GM12875 (cell line): ENCODE data around the gene AZIN2.
"Not testable (repeated sequence)": the region's sequence is repeated elsewhere in the genome, so short reads cannot be mapped to it uniquely, and the experiment has no call there.

Source experiments
- H3K4me3 ChIP-seq: one replicate; pipeline ENCODE4 v1.5.1; 2011; ENCODE audit warnings: low read depth, low read length, control low read depth
- TF ChIP-seq, protein P1 (sequence below): IDR thresholded peaks from 2 replicates; pipeline ENCODE4 v1.5.1; 2011; ENCODE audit warnings: low read depth, mild to moderate bottlenecking, control low read depth, inconsistent platforms, low read length, moderate library complexity, borderline replicate concordance; ENCODE audit not compliant: insufficient read depth

AZIN2 gene

DNA sequence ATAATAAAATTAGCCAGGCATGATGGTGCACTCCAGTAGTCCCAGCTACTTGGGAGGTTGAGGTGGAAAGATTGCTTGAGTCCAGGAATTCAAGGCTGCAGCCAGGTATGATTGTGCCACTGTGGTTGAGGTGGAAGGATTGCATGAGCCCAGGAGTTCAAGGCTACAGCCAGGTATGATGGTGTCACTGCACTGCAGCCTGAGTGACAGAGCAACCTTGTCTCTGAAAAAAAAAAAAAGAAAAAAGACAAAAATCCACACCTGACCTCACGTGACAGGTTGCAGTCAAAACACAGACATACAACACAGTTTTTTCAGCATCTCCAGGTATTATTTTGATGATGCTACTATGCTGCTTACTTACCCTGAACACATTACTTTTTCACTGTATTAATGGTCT, 39.9 kb upstream of the AZIN2 start:
- TF ChIP-seq, protein P1, sequence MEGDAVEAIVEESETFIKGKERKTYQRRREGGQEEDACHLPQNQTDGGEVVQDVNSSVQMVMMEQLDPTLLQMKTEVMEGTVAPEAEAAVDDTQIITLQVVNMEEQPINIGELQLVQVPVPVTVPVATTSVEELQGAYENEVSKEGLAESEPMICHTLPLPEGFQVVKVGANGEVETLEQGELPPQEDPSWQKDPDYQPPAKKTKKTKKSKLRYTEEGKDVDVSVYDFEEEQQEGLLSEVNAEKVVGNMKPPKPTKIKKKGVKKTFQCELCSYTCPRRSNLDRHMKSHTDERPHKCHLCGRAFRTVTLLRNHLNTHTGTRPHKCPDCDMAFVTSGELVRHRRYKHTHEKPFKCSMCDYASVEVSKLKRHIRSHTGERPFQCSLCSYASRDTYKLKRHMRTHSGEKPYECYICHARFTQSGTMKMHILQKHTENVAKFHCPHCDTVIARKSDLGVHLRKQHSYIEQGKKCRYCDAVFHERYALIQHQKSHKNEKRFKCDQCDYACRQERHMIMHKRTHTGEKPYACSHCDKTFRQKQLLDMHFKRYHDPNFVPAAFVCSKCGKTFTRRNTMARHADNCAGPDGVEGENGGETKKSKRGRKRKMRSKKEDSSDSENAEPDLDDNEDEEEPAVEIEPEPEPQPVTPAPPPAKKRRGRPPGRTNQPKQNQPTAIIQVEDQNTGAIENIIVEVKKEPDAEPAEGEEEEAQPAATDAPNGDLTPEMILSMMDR = no peak

DNA sequence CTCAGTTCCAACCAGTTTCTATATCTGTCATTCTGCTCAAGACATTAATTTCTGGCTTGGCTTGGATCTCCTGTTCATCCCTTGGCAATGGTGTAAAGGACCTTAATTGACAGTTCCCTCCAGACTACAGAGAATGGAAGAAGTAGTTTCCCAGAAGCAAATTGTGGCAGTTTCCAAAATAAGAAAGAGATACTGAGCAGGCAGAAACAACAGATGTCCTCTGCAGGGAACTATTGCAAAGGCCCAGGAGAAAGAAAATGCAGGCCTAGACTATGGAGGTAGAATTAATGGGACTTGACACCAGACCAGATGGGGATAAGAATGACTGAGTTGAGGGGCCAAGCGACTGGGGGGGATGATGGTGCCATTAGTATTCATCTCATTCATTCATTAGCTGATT, 38.1 kb upstream of the AZIN2 start:
- TF ChIP-seq, protein P1 = no peak
- no peak overlapping the region for H3K4me3 ChIP-seq

More for the DNA sequence above, 39.9 kb upstream of the AZIN2 start:
- H3K4me3 ChIP-seq = no peak overlapping the region

DNA sequence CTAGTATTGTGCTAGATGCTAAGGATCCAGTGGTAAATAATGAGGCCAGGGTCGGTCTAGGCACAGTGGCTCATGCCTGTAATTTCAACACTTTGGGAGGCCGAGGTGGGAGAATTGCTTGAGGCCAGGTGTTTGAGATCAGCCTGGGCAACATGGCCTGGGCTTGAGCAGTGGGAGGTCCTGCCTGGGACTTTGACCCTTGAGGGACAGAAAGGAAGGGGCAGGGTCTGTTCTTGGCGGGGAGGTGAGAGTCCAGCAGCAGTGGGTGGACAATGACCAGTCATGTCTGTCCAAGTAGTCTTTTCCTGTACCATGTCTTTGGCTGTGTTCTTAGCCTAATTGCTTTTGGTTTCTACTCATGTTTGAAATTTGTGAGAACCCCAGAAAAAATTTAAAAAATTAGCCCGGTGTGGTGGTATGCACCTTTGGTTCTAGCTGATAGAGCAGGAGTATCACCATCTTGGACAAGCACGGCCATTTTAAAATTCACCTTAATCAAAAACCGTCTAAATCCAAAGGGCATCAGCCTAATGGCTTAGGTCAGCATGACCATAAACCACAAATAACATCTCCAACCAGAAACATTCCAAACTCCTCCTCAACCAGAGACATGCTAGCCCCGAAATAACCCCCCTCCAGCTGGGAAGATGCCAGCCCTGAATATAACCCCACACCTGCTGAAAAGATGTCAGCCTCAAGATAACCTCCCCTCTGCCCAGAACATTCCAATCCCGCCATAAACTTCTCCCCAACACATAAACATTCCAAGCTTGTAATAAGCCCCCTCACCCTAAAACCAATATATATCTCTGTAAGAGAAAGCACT, 37.5 kb upstream of the AZIN2 start:
- TF ChIP-seq, protein P1 = no peak
- H3K4me3 ChIP-seq = no peak overlapping the region

DNA sequence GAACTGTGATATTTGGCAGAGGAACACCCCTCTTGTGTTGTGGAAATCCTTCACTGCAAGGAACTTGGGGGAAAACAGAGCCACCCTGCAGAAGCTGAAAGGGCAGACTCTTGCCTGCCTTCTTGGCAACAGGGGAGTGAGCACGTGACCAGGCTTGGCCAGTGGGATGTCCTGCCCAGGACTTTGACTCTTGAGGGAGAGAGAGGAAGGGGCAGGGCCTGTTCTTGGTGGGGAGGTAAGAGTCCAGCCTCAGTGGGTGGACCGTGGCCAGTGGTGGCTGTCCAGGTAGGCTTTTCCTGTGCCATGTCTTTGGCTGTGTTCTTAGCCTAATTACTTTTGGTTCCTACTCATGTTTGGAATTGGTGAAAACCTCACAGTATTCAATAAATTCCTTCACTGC, 35.7 kb upstream of the AZIN2 start:
- H3K4me3 ChIP-seq = no peak overlapping the region
- TF ChIP-seq, protein P1 = no peak

DNA sequence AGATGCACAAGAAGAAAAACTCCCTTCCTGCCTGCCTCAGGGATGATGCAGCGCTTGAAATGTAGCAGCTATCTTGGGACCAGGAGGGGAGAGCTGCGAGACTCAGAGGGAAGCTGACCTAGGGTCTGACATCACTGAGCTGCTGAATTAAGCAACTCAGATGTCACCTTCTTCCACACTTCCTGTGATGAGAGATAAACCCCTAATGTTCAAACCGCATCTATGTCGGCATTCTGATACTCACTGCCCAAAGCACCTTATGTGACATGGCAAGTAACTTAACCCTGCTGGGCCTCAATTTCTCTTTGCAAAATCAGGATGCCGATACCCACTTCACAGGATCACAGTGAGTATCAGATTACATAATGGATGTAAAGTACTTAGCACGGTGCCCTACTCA, 35.1 kb upstream of the AZIN2 start:
- TF ChIP-seq, protein P1 = no peak

DNA sequence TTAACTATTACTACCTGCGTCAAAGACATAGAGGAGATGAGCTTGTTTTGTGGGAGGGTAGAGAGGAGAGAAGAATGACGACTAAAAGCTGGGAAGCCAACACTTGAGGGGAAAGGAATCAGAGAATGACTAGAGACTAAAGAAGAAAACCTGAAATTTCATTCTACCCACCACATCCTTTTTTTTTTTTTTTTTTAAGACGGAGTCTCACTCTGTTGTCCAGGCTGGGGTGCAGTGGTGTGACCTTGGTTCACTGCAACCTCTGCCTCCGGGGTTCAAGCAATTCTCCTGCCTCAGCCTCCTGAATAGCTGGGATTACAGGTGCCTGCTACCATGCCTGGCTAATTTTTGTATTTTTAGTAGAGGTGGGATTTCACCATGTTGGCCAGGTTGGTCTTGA, 34.7 kb upstream of the AZIN2 start:
- not testable (repeated sequence) for H3K4me3 ChIP-seq

More for the DNA sequence above, 35.1 kb upstream of the AZIN2 start:
- no peak overlapping the region for H3K4me3 ChIP-seq

DNA sequence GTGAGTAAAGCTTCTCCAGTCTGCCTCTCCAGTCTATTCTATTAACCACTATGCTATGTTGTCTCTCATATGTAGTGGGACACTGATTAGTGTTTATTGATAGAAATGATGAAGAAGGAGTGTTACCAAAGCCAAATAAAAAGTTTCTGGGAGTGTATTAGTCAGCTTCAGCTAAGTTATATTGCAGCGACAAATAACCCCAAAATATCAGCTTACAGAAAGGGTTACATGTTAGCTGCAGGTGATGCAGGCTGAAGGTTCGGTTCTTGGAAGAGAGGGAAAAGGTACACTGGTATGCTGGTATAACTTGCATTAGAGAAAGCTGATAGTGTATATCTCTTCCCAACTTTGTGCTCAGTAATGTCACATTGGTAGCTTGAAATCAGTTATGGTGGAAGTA, 33.7 kb upstream of the AZIN2 start:
- no peak overlapping the region for H3K4me3 ChIP-seq
- TF ChIP-seq, protein P1 = no peak
